Measurements from ENCODE around the gene CHCHD3.

Gene CHCHD3

DNA sequence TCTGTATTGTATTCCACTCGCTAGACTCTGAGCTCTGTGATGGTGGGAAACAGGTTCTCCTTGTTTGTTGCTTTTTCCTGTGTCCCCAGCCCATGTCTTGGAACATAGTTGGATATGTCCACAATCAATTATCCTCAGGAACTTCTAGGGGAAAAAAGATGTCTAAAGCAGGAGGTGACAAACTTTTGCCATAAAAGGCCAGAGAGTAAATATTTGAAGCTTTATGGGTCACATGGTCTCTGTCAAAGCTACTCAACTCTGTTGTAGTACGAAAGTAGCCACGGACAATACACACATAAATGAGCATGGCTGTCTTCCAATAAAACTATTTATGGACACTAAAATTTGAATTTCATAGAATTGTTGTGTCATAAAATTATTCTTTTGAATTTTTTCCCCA is 220.5 kb downstream of the CHCHD3 start:
- H3K27ac Mint-ChIP-seq, result no peak overlapping the region
- peaks cover 15% of the 10 kb centered on the region for H3K4me1 Mint-ChIP-seq (ENCODE audit: low read depth)
- no peaks in the 10 kb centered on the region for H3K27me3 Mint-ChIP-seq
- H3K4me3 Mint-ChIP-seq, result no peak overlapping the region
- peaks cover 53% of the 10 kb centered on the region for H3K36me3 Mint-ChIP-seq (ENCODE audit: low read depth)
- peaks cover 5% of the 10 kb centered on the region for H3K9me3 Mint-ChIP-seq

DNA sequence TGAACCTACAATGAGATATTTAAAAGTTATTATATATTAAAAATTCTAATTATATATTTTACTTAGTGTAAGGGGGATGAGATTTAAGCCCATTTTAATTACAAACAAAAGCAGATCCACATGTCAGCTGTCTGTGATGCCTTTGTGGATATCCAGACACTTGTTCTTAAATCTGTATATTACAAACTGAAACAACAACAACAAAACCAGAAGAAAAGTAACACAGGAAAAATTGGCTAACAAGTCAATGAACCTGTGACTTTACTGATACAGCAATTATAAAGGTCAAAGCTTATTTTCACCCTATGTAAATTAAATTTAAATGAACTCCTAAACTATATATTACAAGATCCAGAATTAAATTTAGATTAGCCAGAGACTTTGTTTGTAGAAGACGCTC is 222.7 kb downstream of the CHCHD3 start:
- peaks cover 22% of the 10 kb centered on the region for H3K4me1 Mint-ChIP-seq (ENCODE audit: low read depth)
- no peak overlapping the region for H3K27ac Mint-ChIP-seq
- H3K4me3 Mint-ChIP-seq, result no peak overlapping the region

DNA sequence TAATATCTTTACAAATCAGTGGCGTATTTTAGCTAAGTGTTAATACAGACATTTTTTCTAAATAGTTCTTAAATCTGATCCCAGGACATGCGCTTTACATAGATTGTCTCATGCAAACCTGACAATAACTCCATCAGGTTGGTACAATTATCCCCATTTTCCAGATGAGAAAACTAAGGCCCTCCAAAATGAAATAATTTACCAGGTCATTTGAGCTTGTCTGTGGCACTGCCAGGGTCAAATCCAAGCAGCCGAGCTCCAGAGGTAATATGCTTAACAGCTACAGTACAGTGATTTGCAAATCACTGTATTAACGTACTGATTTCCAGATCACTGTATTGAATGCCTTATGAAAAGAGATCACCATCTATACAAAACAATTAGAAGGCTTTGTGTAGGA is 223.1 kb downstream of the CHCHD3 start:
- Mint-ChIP-seq H3K4me1 (ENCODE audit: low read depth) (peaks cover 18% of the 10 kb centered on the region), H3K9me3 (peaks cover 5% of the 10 kb centered on the region), H3K36me3 (ENCODE audit: low read depth) (peaks cover 40% of the 10 kb centered on the region), H3K27ac (no peak overlapping the region), H3K4me3 (no peak overlapping the region), H3K27me3 (no peaks in the 10 kb centered on the region)

More for the DNA sequence above, 222.7 kb downstream of the CHCHD3 start:
- H3K27me3 Mint-ChIP-seq, result no peaks in the 10 kb centered on the region
- peaks cover 44% of the 10 kb centered on the region for H3K36me3 Mint-ChIP-seq (ENCODE audit: low read depth)
- peaks cover 5% of the 10 kb centered on the region for H3K9me3 Mint-ChIP-seq

- H3K27ac Mint-ChIP-seq, result peak overlapping the region; percentile 83
- H3K9me3 Mint-ChIP-seq, result peaks cover 5% of the 10 kb centered on the region
- H3K4me1 Mint-ChIP-seq (ENCODE audit: low read depth), result peaks cover 16% of the 10 kb centered on the region
- no peak overlapping the region for H3K4me3 Mint-ChIP-seq
- no peaks in the 10 kb centered on the region for H3K27me3 Mint-ChIP-seq
- peaks cover 41% of the 10 kb centered on the region for H3K36me3 Mint-ChIP-seq (ENCODE audit: low read depth)
Observed at GRCh38 chr7:132858251-132858650, 223.6 kb downstream of the CHCHD3 start.

- Mint-ChIP-seq H3K27me3 (no peaks in the 10 kb centered on the region), H3K36me3 (ENCODE audit: low read depth) (peaks cover 41% of the 10 kb centered on the region), H3K9me3 (peaks cover under 1% of the 10 kb centered on the region), H3K4me3 (no peak overlapping the region), H3K4me1 (ENCODE audit: low read depth) (peaks cover 16% of the 10 kb centered on the region), H3K27ac (peak overlapping the region; percentile 83)
Observed at GRCh38 chr7:132857703-132858102, 224.2 kb downstream of the CHCHD3 start.

DNA sequence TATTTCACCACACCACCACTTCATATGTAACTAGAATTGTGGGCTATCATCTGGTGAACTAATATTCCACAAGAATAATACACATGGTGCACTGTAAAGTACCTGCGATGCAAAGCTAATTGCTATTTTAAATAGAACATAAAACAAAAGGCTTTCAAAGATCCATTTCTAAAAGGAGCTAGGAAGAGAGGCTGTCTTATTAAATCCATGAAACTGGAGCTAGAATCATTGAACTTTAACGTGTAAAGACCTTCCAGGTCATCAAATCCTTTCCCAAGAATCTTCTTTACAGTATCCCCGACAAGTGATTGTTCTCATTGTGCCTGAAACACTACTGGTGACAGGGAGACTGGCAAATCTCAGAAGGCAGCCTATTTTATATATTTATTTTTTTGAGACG is 224.9 kb downstream of the CHCHD3 start:
- Mint-ChIP-seq H3K27me3 (no peaks in the 10 kb centered on the region), H3K27ac (no peak overlapping the region), H3K36me3 (ENCODE audit: low read depth) (peaks cover 44% of the 10 kb centered on the region), H3K4me1 (ENCODE audit: low read depth) (peaks cover 16% of the 10 kb centered on the region), H3K9me3 (no peaks in the 10 kb centered on the region), H3K4me3 (no peak overlapping the region)

DNA sequence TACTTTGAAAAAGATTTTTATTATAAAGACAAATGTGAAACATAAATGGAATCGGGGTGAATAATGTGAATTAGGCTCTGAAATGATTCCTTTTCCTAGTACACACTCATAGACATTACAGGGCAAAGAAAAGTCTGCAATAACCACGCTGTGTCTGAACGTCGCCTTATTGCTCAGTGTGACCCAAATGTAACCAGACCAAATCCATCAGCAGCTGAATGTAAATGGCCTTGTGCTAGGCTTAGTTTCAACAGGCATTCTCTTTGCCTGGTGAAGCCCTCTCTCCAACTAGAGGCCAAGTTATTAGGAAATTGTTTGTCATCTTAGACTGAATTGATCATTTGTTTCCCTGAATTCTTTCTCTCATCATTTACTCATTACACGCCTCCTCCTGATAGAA is 225.5 kb downstream of the CHCHD3 start:
- H3K27ac Mint-ChIP-seq, result no peak overlapping the region
- no peaks in the 10 kb centered on the region for H3K27me3 Mint-ChIP-seq
- H3K9me3 Mint-ChIP-seq, result no peaks in the 10 kb centered on the region
- no peak overlapping the region for H3K4me3 Mint-ChIP-seq
- peaks cover 50% of the 10 kb centered on the region for H3K36me3 Mint-ChIP-seq (ENCODE audit: low read depth)
- peaks cover 16% of the 10 kb centered on the region for H3K4me1 Mint-ChIP-seq (ENCODE audit: low read depth)

GRCh38 chr7:132855901-132856300 is 226.0 kb downstream of the CHCHD3 start:
- Mint-ChIP-seq H3K27ac (no peak overlapping the region), H3K36me3 (ENCODE audit: low read depth) (peaks cover 48% of the 10 kb centered on the region), H3K9me3 (no peaks in the 10 kb centered on the region), H3K4me1 (ENCODE audit: low read depth) (peaks cover 16% of the 10 kb centered on the region), H3K4me3 (no peak overlapping the region), H3K27me3 (no peaks in the 10 kb centered on the region)

- H3K36me3 Mint-ChIP-seq (ENCODE audit: low read depth), result peaks cover 54% of the 10 kb centered on the region
- no peak overlapping the region for H3K27ac Mint-ChIP-seq
- no peak overlapping the region for H3K4me3 Mint-ChIP-seq
- peaks cover 11% of the 10 kb centered on the region for H3K4me1 Mint-ChIP-seq (ENCODE audit: low read depth)
- no peaks in the 10 kb centered on the region for H3K9me3 Mint-ChIP-seq
- H3K27me3 Mint-ChIP-seq, result no peaks in the 10 kb centered on the region
Observed at GRCh38 chr7:132854238-132854637, 227.7 kb downstream of the CHCHD3 start.

DNA sequence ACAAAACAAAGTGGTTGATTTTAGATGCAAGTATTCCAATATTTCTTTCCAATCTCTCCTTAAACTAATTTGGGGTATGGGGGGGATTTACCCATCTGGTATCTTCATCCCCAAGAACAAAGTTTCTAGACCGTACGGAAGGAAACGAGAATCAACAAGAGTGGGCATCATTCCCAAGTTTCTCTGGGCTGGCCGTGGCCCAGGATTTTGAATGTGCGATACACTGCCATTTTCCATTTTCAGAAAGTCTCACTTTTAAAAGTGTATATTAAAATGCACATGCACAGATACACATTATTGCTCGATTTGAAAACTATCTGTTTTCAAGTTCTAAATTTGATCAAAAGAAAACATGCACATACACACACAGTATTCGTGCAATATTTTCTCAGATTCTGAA is 234.5 kb downstream of the CHCHD3 start:
- Mint-ChIP-seq H3K27me3 (no peaks in the 10 kb centered on the region), H3K9me3 (no peaks in the 10 kb centered on the region), H3K4me3 (no peak overlapping the region), H3K27ac (no peak overlapping the region), H3K36me3 (ENCODE audit: low read depth) (peaks cover 49% of the 10 kb centered on the region), H3K4me1 (ENCODE audit: low read depth) (no peaks in the 10 kb centered on the region)

DNA sequence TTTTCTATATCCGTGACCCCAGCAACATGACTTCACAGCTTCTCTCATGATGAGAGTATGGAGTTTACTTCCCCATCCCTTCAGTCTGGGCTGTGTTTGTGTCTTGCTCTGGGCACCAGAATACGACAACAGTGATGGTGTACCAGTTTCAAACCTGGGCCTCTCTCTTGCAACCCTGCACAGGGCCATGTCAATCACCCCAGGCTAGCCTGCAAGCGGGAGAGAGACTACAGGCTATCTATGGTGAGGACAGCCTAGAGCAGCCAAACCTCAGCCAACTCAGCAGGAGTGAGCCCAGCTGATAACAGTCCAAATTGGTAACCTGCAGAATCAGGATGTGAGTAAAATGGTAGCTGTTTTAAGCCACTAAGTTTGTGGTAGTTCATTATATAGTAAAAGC is 235.8 kb downstream of the CHCHD3 start:
- no peak overlapping the region for H3K27ac Mint-ChIP-seq
- no peaks in the 10 kb centered on the region for H3K9me3 Mint-ChIP-seq
- no peaks in the 10 kb centered on the region for H3K4me1 Mint-ChIP-seq (ENCODE audit: low read depth)
- H3K4me3 Mint-ChIP-seq, result no peak overlapping the region
- H3K36me3 Mint-ChIP-seq (ENCODE audit: low read depth), result peaks cover 43% of the 10 kb centered on the region
- H3K27me3 Mint-ChIP-seq, result no peaks in the 10 kb centered on the region

DNA sequence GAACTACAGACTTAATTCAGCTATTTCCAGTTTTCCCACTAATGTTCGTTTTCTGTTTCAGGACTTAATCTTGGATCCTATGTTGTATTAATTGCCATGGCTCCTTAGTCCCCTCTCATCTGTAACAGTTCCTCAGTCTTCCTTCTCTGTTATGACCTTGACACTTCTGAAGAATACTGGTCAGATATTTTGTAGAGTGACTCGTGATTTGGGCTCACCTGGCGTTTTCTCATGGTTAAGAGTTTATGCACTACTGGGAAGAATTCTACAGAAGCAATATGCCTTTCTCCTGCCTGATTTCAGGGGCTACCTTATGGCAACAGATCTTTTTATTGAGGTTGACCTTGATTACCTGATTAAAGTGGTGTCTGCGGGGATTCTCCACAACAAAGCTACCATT is 239.4 kb downstream of the CHCHD3 start:
- Mint-ChIP-seq H3K27me3 (no peaks in the 10 kb centered on the region), H3K9me3 (no peaks in the 10 kb centered on the region), H3K4me1 (ENCODE audit: low read depth) (no peaks in the 10 kb centered on the region), H3K4me3 (no peak overlapping the region), H3K36me3 (ENCODE audit: low read depth) (peaks cover 49% of the 10 kb centered on the region), H3K27ac (no peak overlapping the region)

- H3K27ac Mint-ChIP-seq, result no peak overlapping the region
- H3K27me3 Mint-ChIP-seq, result no peaks in the 10 kb centered on the region
- H3K4me1 Mint-ChIP-seq (ENCODE audit: low read depth), result no peaks in the 10 kb centered on the region
- H3K4me3 Mint-ChIP-seq, result no peak overlapping the region
- H3K36me3 Mint-ChIP-seq (ENCODE audit: low read depth), result peaks cover 58% of the 10 kb centered on the region
- H3K9me3 Mint-ChIP-seq, result peaks cover 8% of the 10 kb centered on the region
Observed at GRCh38 chr7:132840199-132840598, 241.7 kb downstream of the CHCHD3 start.

- Mint-ChIP-seq H3K27ac (no peak overlapping the region), H3K9me3 (peaks cover 8% of the 10 kb centered on the region), H3K4me3 (no peak overlapping the region), H3K36me3 (ENCODE audit: low read depth) (peaks cover 57% of the 10 kb centered on the region), H3K4me1 (ENCODE audit: low read depth) (no peaks in the 10 kb centered on the region), H3K27me3 (no peaks in the 10 kb centered on the region)
Observed at GRCh38 chr7:132838313-132838712, 243.6 kb downstream of the CHCHD3 start.

GRCh38 chr7:132837529-132837928 is 244.4 kb downstream of the CHCHD3 start:
- no peak overlapping the region for H3K27ac Mint-ChIP-seq
- peaks cover 56% of the 10 kb centered on the region for H3K36me3 Mint-ChIP-seq (ENCODE audit: low read depth)
- peaks cover 8% of the 10 kb centered on the region for H3K9me3 Mint-ChIP-seq
- H3K27me3 Mint-ChIP-seq, result no peaks in the 10 kb centered on the region
- H3K4me1 Mint-ChIP-seq (ENCODE audit: low read depth), result no peaks in the 10 kb centered on the region
- H3K4me3 Mint-ChIP-seq, result no peak overlapping the region

GRCh38 chr7:132836746-132837145 is 245.1 kb downstream of the CHCHD3 start:
- H3K36me3 Mint-ChIP-seq (ENCODE audit: low read depth), result peaks cover 54% of the 10 kb centered on the region
- H3K4me3 Mint-ChIP-seq, result no peak overlapping the region
- H3K27me3 Mint-ChIP-seq, result no peaks in the 10 kb centered on the region
- peaks cover 8% of the 10 kb centered on the region for H3K9me3 Mint-ChIP-seq
- peak overlapping the region; percentile 56 for H3K27ac Mint-ChIP-seq
- H3K4me1 Mint-ChIP-seq (ENCODE audit: low read depth), result no peaks in the 10 kb centered on the region

All from stimulated activated naive CD8-positive, alpha-beta T cell treated with anti-CD3 and anti-CD28 coated beads, Interleukin-15, Interleukin-2, amounts not matched to agents 100 ng/mL and 50 ng/mL, for 24 hours (primary cell).